GM18511 (cell line): ENCODE results near the gene RAB1B.

Experiments used
- ATAC-seq: cut with Tn5 transposase; IDR thresholded peaks from one replicate; pipeline ENCODE4 v1.9.1; 2021; ENCODE audit warnings: mild to moderate bottlenecking, moderate library complexity; ENCODE audit not compliant: unreplicated experiment

Gene RAB1B

GRCh38 chr11:66282468-66283455 lies 14.3 kb downstream of the RAB1B start:
- peak; percentile 83 for ATAC-seq

- no peak for ATAC-seq
These were observed 15.1 kb downstream of the RAB1B start for GRCh38 chr11:66283461-66284105.

GRCh38 chr11:66284526-66285078 lies 16.2 kb downstream of the RAB1B start:
- ATAC-seq: no peak

- no peak for ATAC-seq
These were observed 17.0 kb downstream of the RAB1B start for GRCh38 chr11:66285250-66285947.

GRCh38 chr11:66286699-66287098 lies 18.3 kb downstream of the RAB1B start:
- no peak for ATAC-seq

- no peak for ATAC-seq
These were observed 18.9 kb downstream of the RAB1B start for GRCh38 chr11:66287211-66287888.

GRCh38 chr11:66287889-66288670 lies 19.6 kb downstream of the RAB1B start:
- no peak for ATAC-seq

- peak; percentile 94 for ATAC-seq
These were observed 20.5 kb downstream of the RAB1B start, which contains the start of gene YIF1A for GRCh38 chr11:66288671-66289547. Gene YIF1A (minus strand): TSS chr11:66289143. CDS start chr11:66288985, 158 bp downstream.

- ATAC-seq: peak; percentile 53
These were observed 21.3 kb downstream of the RAB1B start for GRCh38 chr11:66289548-66290329.

GRCh38 chr11:66290330-66290621 lies 21.8 kb downstream of the RAB1B start:
- ATAC-seq: no peak

GRCh38 chr11:66291303-66291705 lies 22.9 kb downstream of the RAB1B start:
- no peak for ATAC-seq

GRCh38 chr11:66291706-66292542 lies 23.5 kb downstream of the RAB1B start, which contains the start of gene TMEM151A:
Gene TMEM151A (plus strand): TSS chr11:66291894. CDS start chr11:66292014, 120 bp downstream.
- no peak for ATAC-seq

GRCh38 chr11:66292543-66293332 lies 24.3 kb downstream of the RAB1B start:
- ATAC-seq: no peak

GRCh38 chr11:66293352-66293751 lies 24.9 kb downstream of the RAB1B start:
- ATAC-seq: no peak

GRCh38 chr11:66293777-66294625 lies 25.6 kb downstream of the RAB1B start:
- no peak for ATAC-seq
